CD4-positive, CD25-positive, alpha-beta regulatory T cell (primary cell): ENCODE measurements around the gene OAF. TPM values are rescaled to one million over a fixed set of nuclear protein-coding genes. Genes with fewer than 3 reads are reported as not detected.

Source experiments
- ATAC-seq, 2 donors: fragments of 150-1000 bp; cut with Tn5 transposase; one replicate each; pipeline ENCODE4 v1.10.0; 2021; ENCODE audit warnings: low read depth in 2 of 2, moderate number of reproducible peaks in 2 of 2, moderate library complexity in 1 of 2
- DNase-seq, 3 donors: peaks; one replicate each; pipeline versions ENCODE4 v3.0.0 to v3.0.0-alpha.2; 2012 to 2022; ENCODE audit warnings: mixed read lengths in 1 of 3
- H3K27ac ChIP-seq: one replicate; pipeline ENCODE4 v1.7.0; 2013; ENCODE audit warnings: mild to moderate bottlenecking, low read length; ENCODE audit not compliant: insufficient read depth, poor library complexity, severe bottlenecking
- H3K27me3 ChIP-seq: one replicate; pipeline ENCODE4 v1.7.0; 2013; ENCODE audit warnings: low read length; ENCODE audit not compliant: control insufficient read depth, insufficient read depth
- H3K36me3 ChIP-seq: one replicate; pipeline ENCODE4 v1.7.0; 2013; ENCODE audit warnings: mild to moderate bottlenecking, low read length, moderate library complexity; ENCODE audit not compliant: control insufficient read depth, insufficient read depth
- H3K4me1 ChIP-seq: 2 replicates; pipeline ENCODE4 v1.7.0; 2013; ENCODE audit warnings: mild to moderate bottlenecking, low read length; ENCODE audit not compliant: insufficient read depth, control insufficient read depth, poor library complexity, severe bottlenecking
- H3K4me3 ChIP-seq: one replicate; pipeline ENCODE4 v1.7.0; 2013; ENCODE audit warnings: low read depth, mild to moderate bottlenecking, low read length, moderate library complexity
- H3K9me3 ChIP-seq, 2 experiments: 1 replicate in 1 of 2; 2 replicates in 1 of 2; pipeline ENCODE4 v1.7.0; 2013; ENCODE audit warnings: low read length in 2 of 2, mild to moderate bottlenecking in 1 of 2, moderate library complexity in 1 of 2; ENCODE audit not compliant: control insufficient read depth in 2 of 2
- H3K27ac Mint-ChIP-seq, 3 donors: one replicate each; pipeline ENCODE4 v1.8.0; 2020 to 2022; ENCODE audit warnings: mild to moderate bottlenecking in 3 of 3, mixed read lengths in 3 of 3, moderate library complexity in 2 of 3
- H3K27me3 Mint-ChIP-seq: one replicate; pipeline ENCODE4 v1.8.0; 2022; ENCODE audit warnings: mild to moderate bottlenecking, mixed read lengths
- H3K36me3 Mint-ChIP-seq: one replicate; pipeline ENCODE4 v1.8.0; 2020; ENCODE audit warnings: mixed read lengths
- H3K4me1 Mint-ChIP-seq, 4 donors: one replicate each; pipeline ENCODE4 v1.8.0; 2020 to 2022; ENCODE audit warnings: mixed read lengths in 4 of 4, mild to moderate bottlenecking in 1 of 4
- H3K4me3 Mint-ChIP-seq, 4 donors: one replicate each; pipeline ENCODE4 v1.8.0; 2020 to 2022; ENCODE audit warnings: mild to moderate bottlenecking in 4 of 4, mixed read lengths in 4 of 4, moderate library complexity in 3 of 4
- H3K9me3 Mint-ChIP-seq, 7 donors: one replicate each; pipeline ENCODE4 v1.8.0; 2020 to 2022; ENCODE audit warnings: mixed read lengths in 7 of 7, mild to moderate bottlenecking in 3 of 7, moderate library complexity in 2 of 7
- polyA plus RNA-seq, 4 donors: library from polyadenylated mRNA; unstranded; fragments of 300-500 nt; fragmentation: Illumina TruSeq; gene quantifications; one replicate each; pipeline ENCODE4 v1.2.3, GENCODE V29; 2021
- total RNA-seq: library from RNA; stranded (reverse); gene quantifications from one replicate; pipeline ENCODE4 v1.2.3, GENCODE V29; 2022

OAF gene
- total RNA-seq (1.2 TPM), polyA plus RNA-seq (1 to 10 TPM in 1 of 4 donors, under 1 TPM in 3; 0.38 to 1.1 (median 0.47) TPM)

DNA sequence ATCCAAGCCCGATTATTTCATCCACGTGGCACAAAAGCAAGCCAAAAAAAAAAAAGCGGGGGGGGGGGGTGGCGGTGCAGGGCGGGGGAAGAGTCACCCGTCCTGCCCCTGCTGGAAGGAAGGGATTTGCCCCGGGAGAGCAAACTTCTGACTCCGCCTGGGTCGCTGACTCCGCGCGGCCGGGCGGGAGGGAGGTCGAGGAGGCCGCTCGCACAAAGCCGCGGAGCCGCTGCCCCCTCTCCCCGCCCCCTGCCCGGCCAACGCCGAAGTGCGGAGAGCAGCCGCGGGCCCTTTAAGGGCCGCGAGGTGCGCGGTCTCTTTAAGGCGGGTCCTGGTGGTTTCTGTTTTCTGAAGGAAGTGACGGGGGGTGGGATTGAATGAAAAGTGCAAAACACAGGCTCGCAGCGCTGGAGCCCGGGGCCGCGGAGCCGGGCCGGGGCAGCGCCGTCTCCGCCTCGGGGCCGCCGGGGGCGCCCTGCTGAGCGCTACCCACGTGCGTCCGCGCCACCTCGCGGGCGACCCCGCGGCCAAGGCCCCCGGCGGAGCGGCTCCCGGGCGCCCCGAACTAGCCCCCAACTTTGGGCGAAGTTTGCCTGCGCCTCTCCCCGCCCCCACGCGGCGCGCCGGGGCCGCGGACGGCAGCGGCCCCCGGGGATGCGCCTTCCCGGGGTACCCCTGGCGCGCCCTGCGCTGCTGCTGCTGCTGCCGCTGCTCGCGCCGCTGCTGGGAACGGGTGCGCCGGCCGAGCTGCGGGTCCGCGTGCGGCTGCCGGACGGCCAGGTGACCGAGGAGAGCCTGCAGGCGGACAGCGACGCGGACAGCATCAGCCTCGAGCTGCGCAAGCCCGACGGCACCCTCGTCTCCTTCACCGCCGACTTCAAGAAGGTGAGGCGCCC, at the start of gene OAF:
TSS of gene OAF (plus strand) at position 407 of the 896 bp plus-strand sequence. CDS start at position 655, 248 bp downstream.
- H3K4me1 ChIP-seq, result peaks cover 13% of the 10 kb centered on the region
- Mint-ChIP-seq H3K4me1 (peaks cover 0 to 23% (median 8%) of the 10 kb centered on the region in 4 donors), H3K9me3 (peaks cover 0 to 6% (median 0%) of the 10 kb centered on the region in 7 donors), H3K36me3 (no peaks in the 10 kb centered on the region), H3K27me3 (peaks cover 61% of the 10 kb centered on the region), H3K27ac (peak within 1 kb of the TSS; percentile 80 to 88 (median 82)), H3K4me3 (peak within 1 kb of the TSS; percentile 85 to 94 (median 91))
- H3K9me3 ChIP-seq, result no peaks in the 10 kb centered on the region
- H3K36me3 ChIP-seq, result no peaks in the 10 kb centered on the region
- peaks cover 12% of the 10 kb centered on the region for H3K27me3 ChIP-seq
- H3K4me3 ChIP-seq, result peak within 1 kb of the TSS; percentile 59
- ATAC-seq, result peak; percentile 74 to 86
- H3K27ac ChIP-seq, result no peak within 1 kb of the TSS
- peak; percentile 7 to 86 (median 58) for DNase-seq

DNA sequence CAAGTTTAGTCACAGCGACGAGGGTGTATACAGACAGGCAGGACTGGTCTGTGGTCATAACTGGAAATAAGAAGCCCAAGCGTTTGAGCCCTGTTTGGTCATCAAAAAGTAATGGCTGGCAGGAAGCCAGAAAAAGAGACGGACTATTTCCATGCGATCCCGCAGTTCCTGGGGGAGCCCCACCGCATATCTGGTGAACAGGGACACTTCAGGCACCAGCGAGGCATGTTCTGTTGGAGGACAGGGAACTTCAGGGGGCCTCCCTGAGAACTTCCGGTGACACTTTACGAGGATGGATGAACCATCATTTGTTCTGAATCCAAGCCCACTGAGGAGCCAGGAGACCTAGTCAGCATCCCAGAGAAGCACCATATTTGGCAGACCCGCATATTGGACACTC, 43.2 kb upstream of the OAF start:
- no peak overlapping the region for H3K27ac ChIP-seq
- no peak overlapping the region for H3K4me3 ChIP-seq
- H3K27me3 ChIP-seq, result peaks cover 16% of the 10 kb centered on the region
- Mint-ChIP-seq H3K27ac (no peak overlapping the region), H3K4me1 (peaks cover 0 to 9% (median 2%) of the 10 kb centered on the region in 4 donors), H3K27me3 (peaks cover 58% of the 10 kb centered on the region), H3K36me3 (no peaks in the 10 kb centered on the region), H3K4me3 (no peak overlapping the region), H3K9me3 (peaks cover 0 to 7% (median 5%) of the 10 kb centered on the region in 7 donors)
- ATAC-seq (no peak), DNase-seq (no peak)
- peaks cover 5 to 10% of the 10 kb centered on the region in 2 experiments for H3K9me3 ChIP-seq
- H3K4me1 ChIP-seq, result peaks cover 10% of the 10 kb centered on the region
- no peaks in the 10 kb centered on the region for H3K36me3 ChIP-seq

DNA sequence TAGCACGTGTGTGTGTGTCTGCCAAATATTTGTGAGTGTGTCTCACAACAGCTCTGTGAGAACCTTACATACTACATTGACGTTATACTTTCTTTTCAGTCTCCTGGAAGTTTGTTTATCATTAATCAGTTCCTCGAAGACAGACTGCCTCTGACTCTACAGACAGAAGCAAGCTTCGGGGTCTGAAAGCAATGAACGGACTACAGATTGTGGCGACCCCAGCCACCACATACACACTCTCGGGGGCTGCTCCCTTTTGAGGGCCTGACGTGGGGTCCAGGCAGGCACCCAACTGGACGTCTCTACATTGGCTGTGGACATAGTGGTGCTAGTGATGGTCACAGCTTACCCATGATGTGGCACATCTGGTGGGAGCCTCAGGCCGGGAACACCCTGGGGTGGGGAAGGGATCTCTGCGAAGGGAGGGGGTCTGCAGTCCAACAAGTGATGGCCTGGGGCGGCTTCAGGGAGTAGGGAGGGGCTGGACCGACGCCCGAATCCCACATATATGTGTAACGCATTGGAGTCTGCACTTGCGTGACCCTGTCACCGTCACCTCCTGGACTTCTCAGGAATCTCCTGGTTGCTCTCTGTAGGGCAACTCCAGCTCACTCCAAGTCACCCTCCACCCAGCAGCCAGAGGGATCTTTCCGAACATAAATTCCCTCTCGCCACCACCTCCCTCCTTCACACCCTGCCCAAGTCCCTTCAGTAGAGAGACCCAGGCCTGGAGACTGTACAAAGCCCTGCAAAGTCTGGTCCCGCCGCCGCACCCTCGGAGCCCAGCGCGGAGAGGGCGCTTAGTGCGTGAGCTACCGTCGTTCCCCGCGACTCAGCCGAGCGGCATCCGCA, 42.5 kb upstream of the OAF start:
- DNase-seq (no peak), ATAC-seq (no peak)
- peak overlapping the region in 3 of 4 donors; percentile 63 to 72 (median 68) for H3K4me3 Mint-ChIP-seq
- peaks cover 5 to 10% of the 10 kb centered on the region in 2 experiments for H3K9me3 ChIP-seq
- H3K27ac ChIP-seq, result no peak overlapping the region
- H3K4me1 ChIP-seq, result peaks cover 10% of the 10 kb centered on the region
- H3K36me3 ChIP-seq, result no peaks in the 10 kb centered on the region
- H3K4me3 ChIP-seq, result no peak overlapping the region
- H3K9me3 Mint-ChIP-seq, result peaks cover 0 to 7% (median 5%) of the 10 kb centered on the region in 7 donors
- peak overlapping the region in 1 of 3 donors; percentile 74 for H3K27ac Mint-ChIP-seq
- peaks cover 15% of the 10 kb centered on the region for H3K27me3 ChIP-seq
- H3K36me3 Mint-ChIP-seq, result no peaks in the 10 kb centered on the region
- H3K4me1 Mint-ChIP-seq, result peaks cover 0 to 9% (median 2%) of the 10 kb centered on the region in 4 donors
- peaks cover 62% of the 10 kb centered on the region for H3K27me3 Mint-ChIP-seq

DNA sequence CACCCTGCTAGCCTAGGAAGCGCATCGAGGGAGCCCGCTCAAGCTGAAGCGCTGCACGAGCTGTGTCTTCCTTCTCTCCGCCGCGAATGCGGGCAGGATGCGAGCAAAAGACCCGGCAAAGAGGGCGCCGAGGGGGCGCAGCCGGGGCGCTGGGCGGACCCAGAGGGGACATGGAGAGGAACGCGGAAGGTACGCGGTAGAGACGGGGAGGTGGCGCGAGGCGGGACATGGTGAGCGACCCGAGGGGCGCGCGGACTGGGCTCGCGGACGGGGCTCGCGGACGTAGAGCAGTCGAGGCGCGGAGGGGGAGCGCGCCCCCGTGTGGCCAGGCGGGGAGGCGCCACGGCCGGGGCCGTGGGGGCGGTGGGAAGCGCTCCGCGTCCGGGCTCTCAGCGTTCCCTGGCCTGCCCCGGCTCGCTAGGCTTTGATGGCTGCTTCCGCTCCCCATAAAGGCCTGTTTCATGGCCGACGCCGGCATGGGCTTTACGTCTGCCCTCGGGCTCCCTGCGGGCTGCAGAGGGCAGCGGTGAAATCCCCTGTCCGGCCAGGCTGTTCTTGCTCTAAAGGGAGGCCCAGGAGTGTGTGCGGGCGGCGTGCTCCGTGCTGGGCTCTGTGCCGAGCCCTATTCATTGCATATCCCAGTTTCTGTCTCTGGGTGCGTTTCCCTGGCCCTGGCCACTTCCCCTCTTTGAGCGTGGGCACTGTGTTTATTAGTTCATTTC, 41.7 kb upstream of the OAF start:
- Mint-ChIP-seq H3K9me3 (peaks cover 0 to 7% (median 5%) of the 10 kb centered on the region in 7 donors), H3K27me3 (peaks cover 66% of the 10 kb centered on the region), H3K4me3 (peak overlapping the region in 3 of 4 donors; percentile 63 to 72 (median 68)), H3K36me3 (no peaks in the 10 kb centered on the region), H3K27ac (no peak overlapping the region), H3K4me1 (peaks cover 0 to 9% (median 2%) of the 10 kb centered on the region in 4 donors)
- DNase-seq (peak in 2 of 3 donors; percentile 31 to 45), ATAC-seq (peak; percentile 60)
- Histone ChIP-seq H3K4me3 (no peak overlapping the region), H3K27me3 (peaks cover 18% of the 10 kb centered on the region), H3K4me1 (peaks cover 10% of the 10 kb centered on the region), H3K36me3 (no peaks in the 10 kb centered on the region), H3K27ac (no peak overlapping the region), H3K9me3 (peaks cover 5 to 10% of the 10 kb centered on the region in 2 experiments)

DNA sequence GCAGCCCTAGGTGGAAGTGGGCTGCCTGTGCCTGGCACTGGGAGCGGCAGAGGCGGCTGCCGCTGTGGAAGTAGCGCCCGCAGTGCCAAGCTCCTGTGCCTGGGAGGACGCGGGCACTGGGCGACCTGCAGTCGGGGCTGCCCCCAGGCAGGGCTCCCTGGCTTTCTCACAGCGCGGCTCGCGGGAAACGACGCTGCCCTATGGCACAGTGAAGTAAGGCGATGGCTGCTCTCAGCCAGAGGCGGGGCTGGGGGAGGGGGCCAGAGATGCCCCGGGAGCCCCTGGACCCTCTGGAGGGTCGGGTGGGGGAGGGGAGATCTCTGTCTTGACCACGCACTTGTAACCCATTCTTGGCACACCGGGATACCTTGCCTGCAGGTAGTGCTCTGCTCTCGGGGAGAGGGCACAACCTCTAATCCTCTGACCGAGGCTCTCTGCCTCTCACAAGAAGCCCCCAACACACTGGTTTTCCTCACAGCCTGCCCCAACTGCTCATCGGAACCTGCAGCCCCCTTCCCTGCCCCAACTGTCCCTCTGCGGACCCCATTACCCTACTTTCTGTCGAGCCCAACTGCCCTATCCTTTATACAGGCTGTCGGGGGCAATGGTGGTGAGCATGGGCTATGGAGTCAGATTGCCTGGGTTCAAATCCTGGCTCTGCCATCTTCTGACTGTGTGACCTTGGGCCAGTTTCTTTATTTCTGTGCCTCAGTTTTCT, 40.7 kb upstream of the OAF start:
- Histone ChIP-seq H3K9me3 (peaks cover 5 to 7% of the 10 kb centered on the region in 2 experiments), H3K36me3 (no peaks in the 10 kb centered on the region), H3K27ac (no peak overlapping the region), H3K4me1 (peaks cover 10% of the 10 kb centered on the region), H3K4me3 (no peak overlapping the region), H3K27me3 (peaks cover 14% of the 10 kb centered on the region)
- H3K27ac Mint-ChIP-seq, result peak overlapping the region in 1 of 3 donors; percentile 26
- H3K9me3 Mint-ChIP-seq, result peaks cover 0 to 5% (median under 1%) of the 10 kb centered on the region in 7 donors
- H3K27me3 Mint-ChIP-seq, result peaks cover 64% of the 10 kb centered on the region
- no peak for DNase-seq
- H3K4me1 Mint-ChIP-seq, result peaks cover 0 to 9% (median 2%) of the 10 kb centered on the region in 4 donors
- H3K36me3 Mint-ChIP-seq, result no peaks in the 10 kb centered on the region
- H3K4me3 Mint-ChIP-seq, result no peak overlapping the region
- ATAC-seq, result no peak

DNA sequence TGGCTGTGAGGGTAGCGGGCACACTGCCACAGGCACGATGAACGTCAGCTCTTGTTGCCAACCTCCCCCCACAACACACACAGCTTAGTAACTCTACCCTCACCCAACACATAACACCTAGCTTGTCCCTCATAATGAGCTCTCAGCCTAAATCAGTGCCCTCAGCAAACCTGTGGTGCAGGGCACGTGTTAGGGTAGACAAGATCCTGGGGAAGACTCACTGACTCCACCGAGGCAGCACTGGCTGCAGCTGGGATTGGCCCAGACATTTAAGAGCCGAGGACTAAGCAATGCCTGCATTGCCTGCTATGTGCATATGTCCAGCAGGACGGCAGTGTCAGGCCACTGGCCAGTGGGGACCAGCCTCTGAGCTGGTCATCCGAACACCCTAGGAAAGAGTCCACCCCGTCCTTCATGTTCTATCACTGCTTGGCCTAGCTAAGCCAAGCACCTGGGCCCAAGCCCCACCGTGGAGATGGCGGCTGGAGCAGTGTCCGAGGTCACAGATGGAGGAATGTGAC, 40.0 kb upstream of the OAF start:
- H3K4me1 ChIP-seq, result peaks cover 10% of the 10 kb centered on the region
- no peaks in the 10 kb centered on the region for H3K36me3 Mint-ChIP-seq
- peaks cover 60% of the 10 kb centered on the region for H3K27me3 Mint-ChIP-seq
- no peak overlapping the region for H3K4me3 Mint-ChIP-seq
- peaks cover 0 to 9% (median 2%) of the 10 kb centered on the region in 4 donors for H3K4me1 Mint-ChIP-seq
- no peak overlapping the region for H3K27ac Mint-ChIP-seq
- peaks cover 14% of the 10 kb centered on the region for H3K27me3 ChIP-seq
- H3K9me3 ChIP-seq, result peaks cover 0 to 3% of the 10 kb centered on the region in 2 experiments
- H3K36me3 ChIP-seq, result no peaks in the 10 kb centered on the region
- H3K4me3 ChIP-seq, result no peak overlapping the region
- H3K9me3 Mint-ChIP-seq, result peaks cover 0 to 3% (median 0%) of the 10 kb centered on the region in 7 donors
- DNase-seq (no peak), ATAC-seq (no peak)
- H3K27ac ChIP-seq, result no peak overlapping the region
